ENCODE measurements around the gene GNB4.

GRCh38 chr3:179463319-179463718, 12.0 kb upstream of the GNB4 start:
- no peak for TF ChIP-seq CTCF (IDR thresholded peaks at IDR 0.05)
- no peak for TF ChIP-seq POLR2A (IDR thresholded peaks at IDR 0.05)

Measured in lower leg skin (tissue), 3 donors.